Measurements from ENCODE around the gene USP6NL. TPM values are rescaled to one million over a fixed set of nuclear protein-coding genes. Genes with fewer than 3 reads are reported as not detected.

The USP6NL gene
- polyA plus RNA-seq, 1 of the 3 experiments (the other 2 are of a cell fraction): 8.9 TPM

DNA sequence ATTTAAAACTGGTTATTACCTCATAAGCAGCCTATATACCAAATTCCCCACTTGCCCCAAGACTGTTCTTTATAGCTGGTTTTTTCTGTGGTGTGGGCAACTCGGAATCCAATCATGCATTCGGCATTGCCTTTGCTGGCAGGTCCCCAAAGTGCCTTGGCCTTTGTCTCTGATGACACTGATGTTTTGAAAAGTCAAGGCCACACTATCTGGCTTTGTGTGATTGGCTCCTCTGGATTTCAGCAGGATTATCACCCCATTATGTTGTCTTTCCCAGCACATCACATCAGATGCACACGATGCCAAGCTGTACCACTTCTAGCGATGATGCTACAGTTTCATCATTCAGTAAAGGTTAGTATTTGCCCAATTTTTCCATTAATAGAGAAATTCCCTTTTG lies 97.7 kb downstream of the USP6NL start (continued):
- TF ChIP-seq FOSL2 (IDR thresholded peaks at IDR 0.05; ENCODE audit: borderline replicate concordance, low read depth) (no peak), EZH2phosphoT487 (IDR thresholded peaks at IDR 0.05; ENCODE audit: borderline replicate concordance, low read depth) (no peak), CHD2 (IDR thresholded peaks at IDR 0.05; ENCODE audit: low read length, partially characterized antibody) (no peak), SMC3 (IDR thresholded peaks at IDR 0.05; ENCODE audit: low read depth, low read length) (no peak), RCOR1 (IDR thresholded peaks at IDR 0.05; ENCODE audit: low read length) (no peak)

DNA sequence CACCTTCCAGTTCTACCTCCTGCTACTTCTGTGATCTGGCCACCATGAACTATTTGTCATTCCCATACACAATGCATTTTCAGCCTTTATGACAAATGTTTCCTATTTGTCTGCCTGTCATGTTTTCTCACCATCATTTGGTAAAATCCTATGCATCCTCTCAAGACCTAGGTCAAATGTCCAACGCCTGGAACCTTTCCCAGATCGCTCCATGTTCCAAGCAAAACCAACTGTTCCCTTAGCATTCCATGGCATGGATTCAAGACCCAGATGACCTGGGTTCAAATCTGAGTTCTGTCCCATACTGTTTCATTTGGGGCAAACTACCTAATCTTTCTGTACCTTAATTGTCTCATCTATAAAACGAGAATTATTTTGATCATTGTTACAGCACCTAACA lies 98.9 kb downstream of the USP6NL start:
- no peaks in the 10 kb centered on the region for H3K79me2 ChIP-seq (ENCODE audit: insufficient read depth)
- H3K27ac ChIP-seq (ENCODE audit: low read depth in 2 of 2, low read length in 1 of 2): no peak overlapping the region
- 96% methylated on average over 3 of the region's 3 CpGs for WGBS (ENCODE audit: low lambda C conversion rate)
- no peak for TF ChIP-seq TEAD4 (IDR thresholded peaks at IDR 0.05; ENCODE audit: borderline replicate concordance, insufficient read depth)
- no peaks in the 10 kb centered on the region for H3F3A ChIP-seq (replicated peaks; ENCODE audit: insufficient read depth)
- no peak overlapping the region for H2AFZ ChIP-seq (ENCODE audit: low read depth)
- DNase-seq: no peak
- H3K4me1 ChIP-seq (ENCODE audit: control insufficient read depth in 1 of 2, insufficient read depth in 2 of 2, low read depth in 1 of 2, low read length in 1 of 2): peaks cover 4 to 11% of the 10 kb centered on the region in 2 experiments; a peak in 3 of 4 replicates
- H3K9me2 ChIP-seq: no peaks in the 10 kb centered on the region
- H3K27me3 ChIP-seq (ENCODE audit: insufficient read depth): no peaks in the 10 kb centered on the region
- CTCF ChIA-PET: interaction anchor here (2.0 kb wide), 2 partner anchors 213 to 245 kb away, joined by 6 to 11 read pairs; no protein-coding TSS in a partner anchor
- no peak overlapping the region for H3K4me2 ChIP-seq
- H4K20me1 ChIP-seq (ENCODE audit: insufficient read depth): no peaks in the 10 kb centered on the region
- no peak overlapping the region for H3K4me3 ChIP-seq (ENCODE audit: low read depth in 2 of 2, low read length in 1 of 2)
- H3K9me3 ChIP-seq: no peaks in the 10 kb centered on the region
- no peak overlapping the region for H3K9ac ChIP-seq
- POLR2A ChIA-PET: no interaction called here
- H3K36me3 ChIP-seq (replicated peaks in 1 of 2; ENCODE audit: control insufficient read depth in 1 of 2, insufficient read depth in 2 of 2, low read length in 1 of 2): peaks cover 7% of the 10 kb centered on the region in 2 experiments

DNA sequence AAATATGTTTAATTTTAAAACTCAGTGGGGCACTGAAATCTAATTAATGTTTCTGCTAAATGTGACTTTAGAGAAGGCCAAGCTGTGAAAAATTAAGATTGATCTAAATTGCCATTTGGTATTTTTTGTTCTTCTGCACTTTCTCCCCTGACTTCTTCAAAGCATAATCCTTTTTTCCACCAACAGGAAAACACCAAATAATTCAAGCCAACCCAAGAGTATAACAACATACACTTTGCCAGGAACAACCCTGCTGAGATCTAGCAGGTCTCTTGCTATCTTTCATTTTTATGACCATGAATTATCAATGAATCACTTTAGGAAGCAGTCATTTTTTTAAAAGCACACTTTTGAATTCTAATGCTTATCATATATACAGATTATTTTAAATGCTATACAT lies 100.1 kb downstream of the USP6NL start:
- ChIA-PET CTCF (interaction anchor here (1.3 to 2.0 kb wide), 3 partner anchors 13 to 246 kb away, joined by 4 to 11 read pairs (median 6); no protein-coding TSS in a partner anchor), POLR2A (no interaction called here)

More for the DNA sequence above, 100.1 kb downstream of the USP6NL start:
- Histone ChIP-seq H3K36me3 (replicated peaks in 1 of 2; ENCODE audit: control insufficient read depth in 1 of 2, insufficient read depth in 2 of 2, low read length in 1 of 2) (peaks cover 9 to 14% of the 10 kb centered on the region in 2 experiments), H3F3A (replicated peaks; ENCODE audit: insufficient read depth) (no peaks in the 10 kb centered on the region), H3K4me1 (ENCODE audit: control insufficient read depth in 1 of 2, insufficient read depth in 2 of 2, low read depth in 1 of 2, low read length in 1 of 2) (peaks cover 4% of the 10 kb centered on the region in 2 experiments; a peak in 3 of 4 replicates), H3K4me2 (no peak overlapping the region), H2AFZ (ENCODE audit: low read depth) (no peak overlapping the region), H3K4me3 (ENCODE audit: low read depth in 2 of 2, low read length in 1 of 2) (no peak overlapping the region), H3K79me2 (ENCODE audit: insufficient read depth) (no peaks in the 10 kb centered on the region), H4K20me1 (ENCODE audit: insufficient read depth) (no peaks in the 10 kb centered on the region), H3K27ac (ENCODE audit: low read depth in 2 of 2, low read length in 1 of 2) (no peak overlapping the region), H3K9me2 (no peaks in the 10 kb centered on the region), H3K9ac (no peak overlapping the region), H3K27me3 (ENCODE audit: insufficient read depth) (no peaks in the 10 kb centered on the region), H3K9me3 (no peaks in the 10 kb centered on the region)
- TF ChIP-seq FOXM1 (IDR thresholded peaks at IDR 0.05; ENCODE audit: low read depth): no peak
- TF ChIP-seq RFX5 (IDR thresholded peaks at IDR 0.05; ENCODE audit: low read length): no peak
- no peak for TF ChIP-seq RAD21 (IDR thresholded peaks at IDR 0.05; ENCODE audit: low read length)
- TF ChIP-seq RCOR1 (IDR thresholded peaks at IDR 0.05; ENCODE audit: low read length): no peak
- TF ChIP-seq, protein P1, sequence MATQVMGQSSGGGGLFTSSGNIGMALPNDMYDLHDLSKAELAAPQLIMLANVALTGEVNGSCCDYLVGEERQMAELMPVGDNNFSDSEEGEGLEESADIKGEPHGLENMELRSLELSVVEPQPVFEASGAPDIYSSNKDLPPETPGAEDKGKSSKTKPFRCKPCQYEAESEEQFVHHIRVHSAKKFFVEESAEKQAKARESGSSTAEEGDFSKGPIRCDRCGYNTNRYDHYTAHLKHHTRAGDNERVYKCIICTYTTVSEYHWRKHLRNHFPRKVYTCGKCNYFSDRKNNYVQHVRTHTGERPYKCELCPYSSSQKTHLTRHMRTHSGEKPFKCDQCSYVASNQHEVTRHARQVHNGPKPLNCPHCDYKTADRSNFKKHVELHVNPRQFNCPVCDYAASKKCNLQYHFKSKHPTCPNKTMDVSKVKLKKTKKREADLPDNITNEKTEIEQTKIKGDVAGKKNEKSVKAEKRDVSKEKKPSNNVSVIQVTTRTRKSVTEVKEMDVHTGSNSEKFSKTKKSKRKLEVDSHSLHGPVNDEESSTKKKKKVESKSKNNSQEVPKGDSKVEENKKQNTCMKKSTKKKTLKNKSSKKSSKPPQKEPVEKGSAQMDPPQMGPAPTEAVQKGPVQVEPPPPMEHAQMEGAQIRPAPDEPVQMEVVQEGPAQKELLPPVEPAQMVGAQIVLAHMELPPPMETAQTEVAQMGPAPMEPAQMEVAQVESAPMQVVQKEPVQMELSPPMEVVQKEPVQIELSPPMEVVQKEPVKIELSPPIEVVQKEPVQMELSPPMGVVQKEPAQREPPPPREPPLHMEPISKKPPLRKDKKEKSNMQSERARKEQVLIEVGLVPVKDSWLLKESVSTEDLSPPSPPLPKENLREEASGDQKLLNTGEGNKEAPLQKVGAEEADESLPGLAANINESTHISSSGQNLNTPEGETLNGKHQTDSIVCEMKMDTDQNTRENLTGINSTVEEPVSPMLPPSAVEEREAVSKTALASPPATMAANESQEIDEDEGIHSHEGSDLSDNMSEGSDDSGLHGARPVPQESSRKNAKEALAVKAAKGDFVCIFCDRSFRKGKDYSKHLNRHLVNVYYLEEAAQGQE (IDR thresholded peaks at IDR 0.05; ENCODE audit: low read depth, low read length): no peak
- no peak for TF ChIP-seq EZH2phosphoT487 (IDR thresholded peaks at IDR 0.05; ENCODE audit: borderline replicate concordance, low read depth)
- DNase-seq: no peak
